HEK293 (cell line): ENCODE measurements around the gene ASCC2.

Experiments used
- CTCF ChIP-seq: fragments of 450-650 bp; formaldehyde crosslinking; IDR thresholded peaks from 2 replicates; pipeline ENCODE4 v1.5.1; 2016; ENCODE audit warnings: missing biosample characterization, missing genetic modification characterization
- MEIS1 ChIP-seq: sonication (generic); formaldehyde crosslinking; IDR thresholded peaks from 2 replicates; pipeline ENCODE4 v1.8.1; 2022; ENCODE audit warnings: missing genetic modification reagents, mild to moderate bottlenecking, borderline replicate concordance
- REST ChIP-seq: fragments of 450-650 bp; formaldehyde crosslinking; IDR thresholded peaks from 2 replicates; pipeline ENCODE4 v1.5.1; 2016; ENCODE audit warnings: missing biosample characterization, missing genetic modification characterization
- YY2 ChIP-seq: fragments of 450-650 bp; formaldehyde crosslinking; IDR thresholded peaks from 2 replicates; pipeline ENCODE4 v1.5.1; 2016; ENCODE audit warnings: missing biosample characterization, missing genetic modification characterization
- ZFP3 ChIP-seq: fragments of 450-650 bp; formaldehyde crosslinking; IDR thresholded peaks from 2 replicates; pipeline ENCODE4 v1.5.1; 2016; ENCODE audit warnings: low read depth, missing biosample characterization, missing genetic modification characterization
- TF ChIP-seq, protein P1 (sequence below): fragments of 450-650 bp; formaldehyde crosslinking; conservative IDR thresholded peaks from 2 replicates; pipeline ENCODE4 v1.5.1; 2016; ENCODE audit warnings: low read depth, missing biosample characterization, missing genetic modification characterization

GRCh38 chr22:29798318-29798717 is 39.8 kb downstream of the ASCC2 start:
- no peak for TF ChIP-seq CTCF (tag by site-specific recombination)
- TF ChIP-seq REST (tag by site-specific recombination): no peak
- TF ChIP-seq YY2: no peak
- TF ChIP-seq, protein P1, sequence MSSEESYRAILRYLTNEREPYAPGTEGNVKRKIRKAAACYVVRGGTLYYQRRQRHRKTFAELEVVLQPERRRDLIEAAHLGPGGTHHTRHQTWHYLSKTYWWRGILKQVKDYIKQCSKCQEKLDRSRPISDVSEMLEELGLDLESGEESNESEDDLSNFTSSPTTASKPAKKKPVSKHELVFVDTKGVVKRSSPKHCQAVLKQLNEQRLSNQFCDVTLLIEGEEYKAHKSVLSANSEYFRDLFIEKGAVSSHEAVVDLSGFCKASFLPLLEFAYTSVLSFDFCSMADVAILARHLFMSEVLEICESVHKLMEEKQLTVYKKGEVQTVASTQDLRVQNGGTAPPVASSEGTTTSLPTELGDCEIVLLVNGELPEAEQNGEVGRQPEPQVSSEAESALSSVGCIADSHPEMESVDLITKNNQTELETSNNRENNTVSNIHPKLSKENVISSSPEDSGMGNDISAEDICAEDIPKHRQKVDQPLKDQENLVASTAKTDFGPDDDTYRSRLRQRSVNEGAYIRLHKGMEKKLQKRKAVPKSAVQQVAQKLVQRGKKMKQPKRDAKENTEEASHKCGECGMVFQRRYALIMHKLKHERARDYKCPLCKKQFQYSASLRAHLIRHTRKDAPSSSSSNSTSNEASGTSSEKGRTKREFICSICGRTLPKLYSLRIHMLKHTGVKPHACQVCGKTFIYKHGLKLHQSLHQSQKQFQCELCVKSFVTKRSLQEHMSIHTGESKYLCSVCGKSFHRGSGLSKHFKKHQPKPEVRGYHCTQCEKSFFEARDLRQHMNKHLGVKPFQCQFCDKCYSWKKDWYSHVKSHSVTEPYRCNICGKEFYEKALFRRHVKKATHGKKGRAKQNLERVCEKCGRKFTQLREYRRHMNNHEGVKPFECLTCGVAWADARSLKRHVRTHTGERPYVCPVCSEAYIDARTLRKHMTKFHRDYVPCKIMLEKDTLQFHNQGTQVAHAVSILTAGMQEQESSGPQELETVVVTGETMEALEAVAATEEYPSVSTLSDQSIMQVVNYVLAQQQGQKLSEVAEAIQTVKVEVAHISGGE (tag by site-specific recombination): no peak
- TF ChIP-seq MEIS1: no peak
- TF ChIP-seq ZFP3 (tag by site-specific recombination): no peak
